ELR (cell line): ENCODE measurements around the gene MRPL12.

ENCODE experiments used
- DNase-seq: peaks from one replicate; pipeline ENCODE4 v3.0.0-alpha.2; 2015; ENCODE audit warnings: low read depth

Gene MRPL12

DNA sequence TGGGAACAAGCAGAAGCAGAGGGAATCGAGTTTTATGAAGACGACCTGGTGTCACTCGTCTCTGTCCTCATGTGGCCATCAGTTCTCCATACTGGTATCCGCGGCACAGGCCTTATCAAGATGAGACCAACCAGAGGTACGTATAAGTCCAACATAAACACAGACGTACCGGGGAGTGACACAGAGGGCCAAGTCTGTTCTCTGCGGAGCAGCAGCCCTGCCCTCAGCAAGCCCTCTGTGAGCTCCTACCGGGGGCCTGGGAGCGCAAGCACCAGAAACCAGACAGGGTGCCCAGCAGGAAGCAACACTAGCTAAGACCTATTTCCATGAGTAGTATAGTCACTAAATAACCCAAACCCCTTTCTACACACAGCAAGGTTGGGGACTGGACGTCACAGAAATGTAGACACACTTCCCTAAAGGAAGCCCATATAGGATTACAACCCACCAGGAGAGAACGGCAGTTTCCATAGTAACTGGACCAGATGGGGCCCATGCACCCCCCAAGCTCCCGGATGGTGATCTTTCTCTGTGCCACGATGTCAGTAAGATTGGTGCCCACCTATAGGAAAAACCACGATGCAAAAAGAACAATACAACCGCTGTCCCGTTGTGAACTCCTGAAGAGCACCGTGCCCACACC lies 20.5 kb upstream of the MRPL12 start:
- DNase-seq, result peak; percentile 40

DNA sequence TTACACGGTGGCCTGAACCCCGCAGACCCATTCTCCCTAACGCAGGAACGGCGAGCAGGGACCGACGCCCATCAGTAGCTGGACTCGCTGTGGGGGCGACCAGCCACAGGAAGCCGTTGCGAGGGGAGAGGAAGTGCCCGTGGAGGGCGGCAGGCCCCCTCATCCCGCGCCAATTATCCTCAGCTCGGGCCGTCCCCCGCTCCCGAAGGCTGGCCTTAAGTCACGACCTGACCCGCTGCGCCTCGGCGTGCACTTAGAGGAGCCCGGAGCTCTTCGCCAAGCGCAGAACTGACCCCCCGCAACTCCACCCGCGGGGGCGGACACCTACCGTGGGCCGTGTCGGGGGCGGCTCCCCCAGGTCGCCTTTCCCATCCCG lies 20.0 kb upstream of the MRPL12 start:
- DNase-seq, result peak; percentile 61

- peak; percentile 100 for DNase-seq
Observed at GRCh38 chr17:81683584-81684441, 19.4 kb upstream of the MRPL12 start, which contains the start of the genes ARL16 and HGS. Gene ARL16, minus strand, starts transcription at chr17:81683797. Its CDS starts 44 bp downstream, at chr17:81683753. Gene HGS, plus strand, starts transcription at chr17:81684011. Its CDS starts 56 bp downstream, at chr17:81684067.

DNA sequence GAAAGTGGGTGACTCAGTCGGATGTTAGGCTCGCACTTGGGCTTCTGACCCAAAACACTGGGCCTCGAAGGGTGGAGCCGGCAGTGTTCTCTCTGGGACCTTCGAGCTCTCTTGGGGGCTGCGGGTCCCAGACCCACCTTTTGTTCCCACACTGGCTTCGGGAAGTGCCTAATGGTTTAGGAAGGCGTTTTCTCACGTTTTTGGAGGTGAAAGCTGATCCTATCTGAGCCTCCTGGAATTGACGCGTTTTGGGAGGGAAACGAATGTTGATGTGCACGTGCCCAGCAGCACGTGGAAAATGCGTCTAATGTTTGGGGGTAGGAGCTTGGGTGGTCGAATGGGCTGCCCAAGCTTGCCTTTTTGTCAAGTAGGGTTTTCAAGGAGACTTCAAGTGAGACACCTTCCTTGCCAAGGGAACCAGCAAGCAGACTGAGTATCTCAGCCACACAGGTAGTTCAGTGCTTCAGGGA lies 18.7 kb upstream of the MRPL12 start:
- peak; percentile 98 for DNase-seq

- DNase-seq, result peak; percentile 96
Observed at GRCh38 chr17:81685108-81685507, 18.1 kb upstream of the MRPL12 start.

DNA sequence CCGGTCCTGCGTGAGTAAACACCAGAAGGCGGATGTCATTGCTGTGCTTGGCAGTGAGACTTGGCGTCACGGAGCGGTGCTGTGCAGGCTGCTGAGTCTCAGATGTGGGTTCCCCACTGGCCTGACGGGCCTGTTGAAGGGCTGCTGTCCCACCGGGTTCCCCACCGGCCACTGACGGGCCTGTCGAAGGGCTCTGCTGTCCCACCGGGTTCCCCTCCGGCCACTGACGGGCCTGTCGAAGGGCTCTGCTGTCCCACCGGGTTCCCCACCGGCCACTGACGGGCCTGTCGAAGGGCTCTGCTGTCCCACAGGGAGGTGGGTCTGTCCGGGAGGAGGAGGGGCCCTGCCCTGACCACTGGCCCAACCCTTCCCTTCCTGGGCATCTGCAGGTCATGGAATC lies 16.6 kb upstream of the MRPL12 start:
- no peak for DNase-seq

DNA sequence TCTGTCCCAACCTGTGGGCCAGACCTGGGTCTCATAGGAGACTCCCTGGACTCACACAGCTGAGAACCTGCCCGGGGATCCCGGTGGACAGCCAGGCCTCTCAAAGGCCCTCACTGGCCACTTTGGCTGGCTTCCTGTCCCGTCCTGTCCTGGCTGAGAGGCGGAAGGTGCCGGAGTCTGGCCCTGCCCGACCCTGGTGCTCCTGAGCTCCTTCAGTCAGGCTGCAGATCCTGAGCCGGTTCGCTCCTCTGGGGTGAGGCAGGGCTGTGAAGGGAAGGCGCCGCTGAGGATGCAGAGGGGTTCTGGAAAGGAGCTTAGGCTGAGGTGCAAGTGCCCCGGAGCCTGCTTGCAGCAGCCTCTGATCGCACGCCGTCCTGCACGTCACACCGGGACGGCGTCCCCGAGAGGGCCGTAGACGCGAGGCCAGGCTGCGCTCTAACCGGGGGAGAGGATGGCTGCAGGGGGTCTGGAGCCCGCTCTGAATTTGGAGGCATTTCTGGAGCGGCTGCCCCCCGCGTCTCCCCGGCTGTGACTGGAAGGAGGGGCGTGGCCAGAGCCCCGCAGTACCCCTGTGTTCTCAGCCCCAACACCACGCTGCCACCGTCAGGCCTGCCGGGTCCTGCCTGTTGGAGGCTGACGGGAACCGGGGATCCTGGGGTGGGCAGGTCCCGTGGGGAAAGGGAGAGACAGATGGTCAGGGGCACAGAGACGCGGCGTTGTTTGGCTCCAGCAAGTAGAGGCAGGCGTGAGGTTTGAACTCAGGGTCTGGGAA lies 15.2 kb upstream of the MRPL12 start:
- no peak for DNase-seq

- DNase-seq, result no peak
Observed at GRCh38 chr17:81688616-81689015, 14.6 kb upstream of the MRPL12 start.

DNA sequence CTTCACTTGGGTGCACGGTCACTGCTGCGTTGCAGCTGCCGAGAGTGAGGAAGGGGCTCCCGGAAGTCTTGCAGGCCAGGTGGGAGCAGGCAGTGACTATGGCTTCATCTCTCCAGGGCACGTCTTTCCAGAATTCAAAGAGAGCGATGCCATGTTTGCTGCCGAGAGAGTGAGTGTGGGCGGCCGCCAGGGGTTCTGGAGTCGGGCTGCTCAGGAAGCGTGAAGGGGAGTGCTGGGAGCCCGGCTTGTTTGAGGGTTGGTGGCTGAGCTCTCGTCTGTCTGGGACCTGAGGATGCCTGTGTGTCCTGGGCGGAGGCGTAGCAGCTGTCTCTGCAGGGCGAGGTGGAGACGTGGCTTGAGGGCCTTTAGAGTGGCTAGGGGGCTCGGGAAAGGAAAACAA lies 13.1 kb upstream of the MRPL12 start:
- no peak for DNase-seq

DNA sequence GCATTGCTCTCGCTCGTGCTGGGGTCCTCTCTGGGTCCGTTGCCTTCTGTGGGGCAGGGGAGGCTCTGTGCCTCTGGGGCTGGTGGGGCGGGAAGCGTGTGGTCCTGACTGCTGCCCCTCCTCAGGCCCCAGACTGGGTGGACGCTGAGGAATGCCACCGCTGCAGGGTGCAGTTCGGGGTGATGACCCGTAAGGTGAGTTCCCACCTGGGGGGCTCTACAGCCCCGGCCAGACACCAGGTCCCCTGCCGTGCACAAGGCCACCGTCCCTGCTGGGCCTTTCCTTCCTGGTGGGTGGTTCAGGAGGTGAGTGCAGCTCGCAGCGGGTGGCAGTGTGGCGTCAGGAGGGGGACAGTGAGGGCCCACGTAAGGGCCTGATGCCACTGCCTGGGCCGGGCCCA lies 12.6 kb upstream of the MRPL12 start:
- no peak for DNase-seq

DNA sequence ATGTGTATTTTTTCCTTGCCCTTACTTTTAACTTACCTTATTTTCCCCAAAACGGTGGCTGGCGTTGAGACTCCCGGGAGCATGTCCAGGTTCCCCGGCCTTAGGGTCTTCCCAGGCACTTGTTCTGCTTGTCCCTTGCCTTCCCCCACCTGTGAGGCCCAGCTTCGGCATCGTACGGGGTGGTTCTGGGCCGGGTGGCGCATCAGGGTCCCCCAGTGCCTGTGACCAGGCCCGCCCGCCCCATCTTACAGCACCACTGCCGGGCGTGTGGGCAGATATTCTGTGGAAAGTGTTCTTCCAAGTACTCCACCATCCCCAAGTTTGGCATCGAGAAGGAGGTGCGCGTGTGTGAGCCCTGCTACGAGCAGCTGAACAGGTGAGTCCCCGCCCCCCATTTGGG lies 12.0 kb upstream of the MRPL12 start:
- no peak for DNase-seq

DNA sequence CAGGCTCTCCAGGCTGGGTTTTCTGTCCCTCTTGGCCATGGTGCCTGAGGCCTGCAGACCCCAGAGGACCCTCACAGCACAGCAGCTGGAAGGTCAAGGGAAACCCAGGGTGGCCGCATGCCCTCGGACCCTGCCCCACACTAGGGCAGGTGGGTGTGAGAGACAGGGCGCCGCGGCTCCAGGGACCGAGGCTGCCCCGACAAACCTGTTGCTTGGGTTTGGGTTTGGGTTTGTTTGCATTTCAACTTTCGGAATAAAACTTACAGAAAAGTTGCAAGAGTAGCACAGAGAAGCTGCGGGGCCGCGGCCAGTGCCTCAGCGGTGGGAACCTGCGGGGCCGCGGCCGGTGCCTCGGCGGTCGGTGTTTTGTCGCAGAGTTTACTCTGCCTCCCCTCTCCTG lies 11.6 kb upstream of the MRPL12 start:
- no peak for DNase-seq

- peak; percentile 27 for DNase-seq
Observed at GRCh38 chr17:81693509-81694210, 9.5 kb upstream of the MRPL12 start.

GRCh38 chr17:81694810-81695209 lies 8.4 kb upstream of the MRPL12 start:
- DNase-seq, result no peak

- no peak for DNase-seq
Observed at GRCh38 chr17:81695211-81695610, 8.0 kb upstream of the MRPL12 start.

- DNase-seq, result no peak
Observed at GRCh38 chr17:81695801-81696200, 7.4 kb upstream of the MRPL12 start.

GRCh38 chr17:81696218-81696941 lies 6.8 kb upstream of the MRPL12 start:
- DNase-seq, result no peak

DNA sequence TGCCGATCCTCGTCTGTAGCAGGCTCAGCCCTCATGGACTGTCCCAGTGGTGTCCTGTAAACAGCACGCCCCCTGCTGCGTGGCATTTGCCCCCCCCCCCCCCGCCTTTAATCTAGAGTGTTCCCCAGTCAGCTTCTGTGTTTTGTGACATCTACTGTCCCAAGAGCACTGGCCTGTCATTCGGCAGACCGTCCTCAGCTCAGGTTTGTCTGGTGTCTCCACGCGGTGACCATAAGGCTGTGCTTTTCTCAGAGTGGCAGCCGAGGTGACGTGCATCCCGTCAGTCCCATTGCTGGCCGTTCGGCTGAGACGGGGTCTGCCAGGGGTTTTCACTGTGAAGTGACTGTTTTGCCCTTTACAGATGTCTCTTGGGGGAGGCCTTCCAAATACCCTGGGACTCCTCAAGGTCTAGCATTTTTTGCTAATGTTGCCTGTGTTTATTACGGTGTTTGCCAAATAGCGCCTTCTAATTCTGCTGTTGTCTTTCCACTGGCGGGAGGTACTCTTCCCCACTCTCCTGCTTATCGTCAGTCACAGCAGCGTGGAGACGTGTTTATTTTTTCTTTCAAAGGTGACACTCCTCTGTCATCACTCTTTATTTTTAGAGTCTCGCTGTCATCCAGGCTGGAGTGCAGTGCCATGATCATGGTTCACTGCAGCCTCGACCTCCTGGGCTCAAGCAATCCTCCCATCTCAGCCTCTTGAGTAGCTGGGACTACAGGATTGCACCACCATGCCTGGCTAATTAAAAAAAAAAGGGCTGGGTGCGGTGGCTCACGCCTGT lies 5.7 kb upstream of the MRPL12 start:
- DNase-seq, result no peak

DNA sequence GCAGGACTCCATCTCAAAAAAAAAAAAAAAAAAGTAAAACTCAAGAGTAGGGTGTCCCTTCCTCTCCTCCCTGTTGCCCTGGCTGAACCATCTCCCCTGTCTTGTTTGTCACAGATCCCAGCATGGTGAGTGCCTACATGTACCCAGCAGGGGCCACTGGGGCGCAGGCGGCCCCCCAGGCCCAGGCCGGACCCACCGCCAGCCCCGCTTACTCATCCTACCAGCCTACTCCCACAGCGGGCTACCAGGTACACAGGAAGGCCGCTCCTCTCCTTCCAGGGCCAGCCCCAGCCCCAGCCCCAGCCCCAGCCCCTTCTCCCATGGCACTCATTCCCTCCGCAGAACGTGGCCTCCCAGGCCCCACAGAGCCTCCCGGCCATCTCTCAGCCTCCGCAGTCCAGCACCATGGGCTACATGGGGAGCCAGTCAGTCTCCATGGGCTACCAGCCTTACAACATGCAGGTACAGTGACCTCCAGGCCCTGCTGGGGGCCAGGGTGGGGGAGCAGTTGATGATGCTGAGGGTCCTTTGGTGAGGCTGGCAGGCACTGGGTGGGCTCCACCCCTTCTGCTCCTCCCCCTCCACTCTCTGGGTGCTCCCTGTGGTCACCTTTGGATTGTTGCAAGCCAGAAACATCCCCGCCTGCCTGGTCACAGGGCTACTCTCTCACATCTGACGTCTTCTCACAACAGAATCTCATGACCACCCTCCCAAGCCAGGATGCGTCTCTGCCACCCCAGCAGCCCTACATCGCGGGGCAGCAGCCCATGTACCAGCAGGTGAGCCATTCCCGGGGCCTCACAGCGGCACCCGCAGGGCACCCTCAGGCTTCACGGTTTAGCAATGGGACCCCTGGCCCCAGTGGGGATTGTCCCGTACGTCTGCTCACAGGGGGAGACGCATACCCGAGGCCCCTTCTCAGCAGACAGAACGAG lies 2.5 kb upstream of the MRPL12 start:
- DNase-seq, result no peak
